ACC112 (cell line): ENCODE data around the gene ATP11A.

Experiments
- H2AFZ ChIP-seq: fragments of 200-600 bp; sonication (generic); one replicate; pipeline ENCODE4 v1.6.0; 2017; ENCODE audit warnings: antibody characterized with exemption, low read length; ENCODE audit not compliant: unreplicated experiment
- H3K27ac ChIP-seq: fragments of 200-600 bp; sonication (generic); 2 replicates; pipeline ENCODE4 v1.5.1; 2014; ENCODE audit warnings: low read depth, mild to moderate bottlenecking, antibody characterized with exemption, low read length, moderate library complexity
- H3K27me3 ChIP-seq: fragments of 200-600 bp; sonication (generic); 2 replicates; pipeline ENCODE4 v1.6.1; 2014; ENCODE audit warnings: mild to moderate bottlenecking, antibody characterized with exemption, low read length, moderate library complexity, mixed read lengths; ENCODE audit not compliant: insufficient read depth
- H3K36me3 ChIP-seq: fragments of 200-600 bp; sonication (generic); 2 replicates; pipeline ENCODE4 v1.6.1; 2016; ENCODE audit warnings: mild to moderate bottlenecking, antibody characterized with exemption, low read length, moderate library complexity, mixed read lengths; ENCODE audit not compliant: insufficient read depth
- H3K4me1 ChIP-seq: fragments of 200-600 bp; sonication (generic); one replicate; pipeline ENCODE4 v1.6.1; 2016; ENCODE audit warnings: low read length, mixed read lengths; ENCODE audit not compliant: insufficient read depth, unreplicated experiment, control insufficient read depth
- H3K4me3 ChIP-seq: fragments of 200-600 bp; sonication (generic); 2 replicates; pipeline ENCODE4 v1.5.1; 2014; ENCODE audit warnings: mild to moderate bottlenecking, low read depth, low read length
- H3K79me2 ChIP-seq: fragments of 200-600 bp; sonication (generic); one replicate; pipeline ENCODE4 v1.6.0; 2016; ENCODE audit warnings: low read length; ENCODE audit not compliant: control insufficient read depth, unreplicated experiment, insufficient read depth

The ATP11A gene

GRCh38 chr13:112934078-112934477 is 244.2 kb downstream of the ATP11A start:
- Histone ChIP-seq H3K27ac (no peak overlapping the region), H3K4me1 (no peaks in the 10 kb centered on the region), H3K36me3 (no peaks in the 10 kb centered on the region), H3K27me3 (peaks cover 30% of the 10 kb centered on the region), H3K4me3 (no peak overlapping the region), H3K79me2 (no peaks in the 10 kb centered on the region), H2AFZ (no peak overlapping the region)
